HG02588 (cell line): ENCODE measurements around the gene SLC35A1.

Experiments used
- ATAC-seq: cut with Tn5 transposase; IDR thresholded peaks from one replicate; pipeline ENCODE4 v1.9.1; 2021; ENCODE audit warnings: mild to moderate bottlenecking, moderate library complexity; ENCODE audit not compliant: unreplicated experiment

Gene SLC35A1

GRCh38 chr6:87522686-87523085, 49.9 kb downstream of the SLC35A1 start:
- ATAC-seq: no peak

- ATAC-seq: no peak
Observed at GRCh38 chr6:87529221-87529620, 56.4 kb downstream of the SLC35A1 start.

- ATAC-seq: no peak
Observed at GRCh38 chr6:87534377-87535047, 61.7 kb downstream of the SLC35A1 start.

- ATAC-seq: no peak
Observed at GRCh38 chr6:87538510-87539260, 65.9 kb downstream of the SLC35A1 start.

- ATAC-seq: no peak
Observed at GRCh38 chr6:87539554-87539953, 66.8 kb downstream of the SLC35A1 start.

- ATAC-seq: no peak
Observed at GRCh38 chr6:87540539-87540938, 67.8 kb downstream of the SLC35A1 start.

GRCh38 chr6:87541041-87541440, 68.3 kb downstream of the SLC35A1 start:
- ATAC-seq: no peak

- no peak for ATAC-seq
Observed at GRCh38 chr6:87541744-87542143, 69.0 kb downstream of the SLC35A1 start.

- ATAC-seq: no peak
Observed at GRCh38 chr6:87543696-87544473, 71.1 kb downstream of the SLC35A1 start.

GRCh38 chr6:87544474-87544735, 71.6 kb downstream of the SLC35A1 start:
- no peak for ATAC-seq

GRCh38 chr6:87551799-87552198, 79.0 kb downstream of the SLC35A1 start:
- no peak for ATAC-seq

- ATAC-seq: no peak
Observed at GRCh38 chr6:87553159-87553765, 80.5 kb downstream of the SLC35A1 start.

GRCh38 chr6:87555506-87555905, 82.7 kb downstream of the SLC35A1 start:
- ATAC-seq: no peak

- no peak for ATAC-seq
Observed at GRCh38 chr6:87558446-87558845, 85.7 kb downstream of the SLC35A1 start.

GRCh38 chr6:87561017-87561416, 88.2 kb downstream of the SLC35A1 start:
- no peak for ATAC-seq
